Fibroblast of skin of right quadriceps (primary cell): ENCODE measurements around the gene ANKRD11.

Experiments used
- DNase-seq: peaks from one replicate; pipeline ENCODE4 v3.0.0-alpha.2; 2013

ANKRD11 gene

GRCh38 chr16:89490439-89491237 lies at the start of gene ANKRD11:
Gene ANKRD11, minus strand, starts transcription at chr16:89490561. Its CDS starts 173,542 bp downstream, at chr16:89317019.
- peak; percentile 100 for DNase-seq

GRCh38 chr16:89538286-89538685 lies 47.9 kb upstream of the ANKRD11 start:
- DNase-seq = no peak

GRCh38 chr16:89537549-89537925 lies 47.2 kb upstream of the ANKRD11 start:
- DNase-seq = no peak

- DNase-seq = no peak
Measured at GRCh38 chr16:89536886-89537548, 46.7 kb upstream of the ANKRD11 start.

GRCh38 chr16:89536371-89536770 lies 46.0 kb upstream of the ANKRD11 start:
- no peak for DNase-seq

GRCh38 chr16:89534252-89534756 lies 43.9 kb upstream of the ANKRD11 start:
- peak; percentile 7 for DNase-seq

- DNase-seq = no peak
Measured at GRCh38 chr16:89531821-89532526, 41.6 kb upstream of the ANKRD11 start.

GRCh38 chr16:89530401-89531381 lies 40.3 kb upstream of the ANKRD11 start:
- DNase-seq = no peak

GRCh38 chr16:89529097-89529496 lies 38.7 kb upstream of the ANKRD11 start:
- no peak for DNase-seq

GRCh38 chr16:89525146-89525913 lies 35.0 kb upstream of the ANKRD11 start:
- DNase-seq = no peak

- no peak for DNase-seq
Measured at GRCh38 chr16:89523680-89524344, 33.5 kb upstream of the ANKRD11 start.

- no peak for DNase-seq
Measured at GRCh38 chr16:89522287-89522686, 31.9 kb upstream of the ANKRD11 start.

GRCh38 chr16:89519881-89520280 lies 29.5 kb upstream of the ANKRD11 start:
- DNase-seq = no peak

GRCh38 chr16:89517128-89517527 lies 26.8 kb upstream of the ANKRD11 start:
- DNase-seq = no peak

GRCh38 chr16:89512453-89512852 lies 22.1 kb upstream of the ANKRD11 start:
- no peak for DNase-seq

- DNase-seq = no peak
Measured at GRCh38 chr16:89511374-89511773, 21.0 kb upstream of the ANKRD11 start.

GRCh38 chr16:89510526-89510925 lies 20.2 kb upstream of the ANKRD11 start:
- DNase-seq = no peak

GRCh38 chr16:89507834-89508590 lies 17.7 kb upstream of the ANKRD11 start, which contains the start of gene SPG7:
Gene SPG7, plus strand, starts transcription at chr16:89508403. Its CDS starts 15 bp downstream, at chr16:89508418.
- DNase-seq = peak; percentile 83

- no peak for DNase-seq
Measured at GRCh38 chr16:89507214-89507833, 17.0 kb upstream of the ANKRD11 start.
